HepG2 (cell line): Measurements from ENCODE around the gene TRABD. TPM values are rescaled to one million over a fixed set of nuclear protein-coding genes. Genes with fewer than 3 reads are reported as not detected.

ENCODE experiments used
- CC2D1A ChIP-seq: sonication (generic); formaldehyde crosslinking; IDR thresholded peaks from 2 replicates; pipeline ENCODE4 v1.8.1; 2023; ENCODE audit warnings: mild to moderate bottlenecking, missing genetic modification reagents
- CEBPG ChIP-seq: IDR thresholded peaks from 2 replicates; pipeline ENCODE4 v1.6.1; 2016
- DNMT1 ChIP-seq: sonication (generic); formaldehyde crosslinking; IDR thresholded peaks from 2 replicates; pipeline ENCODE4 v1.5.1; 2020; ENCODE audit warnings: mild to moderate bottlenecking, missing genetic modification reagents
- E2F2 ChIP-seq: sonication (generic); formaldehyde crosslinking; IDR thresholded peaks from 2 replicates; pipeline ENCODE4 v1.4.0; 2020; ENCODE audit warnings: missing genetic modification reagents, borderline replicate concordance
- FOXM1 ChIP-seq: sonication (generic); formaldehyde crosslinking; IDR thresholded peaks from 2 replicates; pipeline ENCODE4 v1.5.0; 2020; ENCODE audit warnings: missing genetic modification reagents
- HMGA1 ChIP-seq: sonication (generic); formaldehyde crosslinking; conservative IDR thresholded peaks from 2 replicates; pipeline ENCODE4 v1.4.0; 2020; ENCODE audit warnings: missing genetic modification reagents
- KAT7 ChIP-seq: IDR thresholded peaks from 2 replicates; pipeline ENCODE4 v1.6.1; 2018; ENCODE audit warnings: borderline replicate concordance, missing compliant biosample characterization
- KLF12 ChIP-seq: sonication (generic); formaldehyde crosslinking; IDR thresholded peaks from 2 replicates; pipeline ENCODE4 v1.4.0; 2020; ENCODE audit warnings: missing genetic modification reagents, borderline replicate concordance
- PHF21A ChIP-seq: sonication (generic); formaldehyde crosslinking; IDR thresholded peaks from 2 replicates; pipeline ENCODE4 v1.5.0; 2020; ENCODE audit warnings: mild to moderate bottlenecking, missing genetic modification reagents
- POLR2A ChIP-seq, 2 experiments: IDR thresholded peaks; 2 replicates each; pipeline ENCODE4 v1.6.1; 2011; ENCODE audit warnings: low read depth in 2 of 2, low read length in 2 of 2, mild to moderate bottlenecking in 1 of 2, moderate library complexity in 1 of 2; ENCODE audit not compliant: insufficient read depth in 1 of 2
- SAP130 ChIP-seq: IDR thresholded peaks from 2 replicates; pipeline ENCODE4 v1.6.1; 2016; ENCODE audit warnings: low read depth
- SOX5 ChIP-seq: IDR thresholded peaks from 2 replicates; pipeline ENCODE4 v1.6.1; 2016; ENCODE audit warnings: borderline replicate concordance
- SP1 ChIP-seq, 2 experiments: fragments of 450-650 bp in 1 of 2; sonication (generic) in 1 of 2; formaldehyde crosslinking in 1 of 2; IDR thresholded peaks; 2 replicates each; pipeline versions ENCODE4 v1.4.0 to v1.6.1; 2016 to 2020; ENCODE audit warnings: missing genetic modification reagents in 1 of 2
- SP4 ChIP-seq: sonication (generic); formaldehyde crosslinking; IDR thresholded peaks from 2 replicates; pipeline ENCODE4 v1.8.1; 2023; ENCODE audit warnings: mild to moderate bottlenecking, missing genetic modification reagents
- STAT5B ChIP-seq: sonication (generic); formaldehyde crosslinking; IDR thresholded peaks from 2 replicates; pipeline ENCODE4 v1.4.0; 2020; ENCODE audit warnings: missing genetic modification reagents
- TBX3 ChIP-seq: fragments of 450-650 bp; IDR thresholded peaks from 2 replicates; pipeline ENCODE4 v1.6.1; 2017; ENCODE audit warnings: antibody characterized with exemption, mild to moderate bottlenecking, inconsistent platforms, borderline replicate concordance
- ZBTB43 ChIP-seq: sonication (generic); formaldehyde crosslinking; conservative IDR thresholded peaks from 2 replicates; pipeline ENCODE4 v1.4.0; 2020; ENCODE audit warnings: missing genetic modification reagents
- ZNF460 ChIP-seq: sonication (generic); formaldehyde crosslinking; IDR thresholded peaks from 2 replicates; pipeline ENCODE4 v1.5.1; 2020; ENCODE audit warnings: missing genetic modification reagents, mild to moderate bottlenecking, borderline replicate concordance
- polyA plus RNA-seq, 8 experiments: library from polyadenylated mRNA; depleted of rRNA in 3 of 8; stranded (reverse) in 7 of 8; unstranded in 1 of 8; fragments of >200 nt; fragmentation: Illumina TruSeq in 4 of 8; extraction: Trizol in 4 of 8; gene quantifications; 2 replicates each; pipeline versions ENCODE4 v1.2.1 to v1.2.3, GENCODE V29; 2011 to 2016; ENCODE audit warnings: low read depth in 4 of 8, missing spikeins in 1 of 8, mixed read lengths in 1 of 8; ENCODE audit not compliant: insufficient read depth in 1 of 8
- total RNA-seq, 5 experiments: library from RNA; depleted of rRNA; stranded (reverse); fragments of >200 nt; fragmentation: Illumina TruSeq; extraction: Trizol; gene quantifications; 2 replicates each; pipeline ENCODE4 v1.2.3, GENCODE V29; 2016; ENCODE audit warnings: low read depth in 1 of 5
- TF ChIP-seq, protein P1 (sequence below): sonication (generic); formaldehyde crosslinking; IDR thresholded peaks from 2 replicates; pipeline ENCODE4 v1.9.0; 2022; ENCODE audit warnings: missing genetic modification reagents, mild to moderate bottlenecking, borderline replicate concordance
- TF ChIP-seq, protein P2 (sequence below): IDR thresholded peaks from 2 replicates; pipeline ENCODE4 v1.4.0; 2020; ENCODE audit warnings: mild to moderate bottlenecking, missing genetic modification reagents
- TF ChIP-seq, protein P3 (sequence below): sonication (generic); formaldehyde crosslinking; IDR thresholded peaks from 2 replicates; pipeline ENCODE4 v1.8.0; 2022; ENCODE audit warnings: mild to moderate bottlenecking, missing genetic modification reagents; ENCODE audit not compliant: insufficient replicate concordance

TRABD gene
- total and polyA plus RNA-seq, 2 of the 13 experiments (the other 11 are each of a cell fraction or from before 2014, with no cell fraction given): 21.5 to 28.9 TPM

GRCh38 chr22:50146439-50147238, 39.1 kb upstream of the TRABD start (continued):
- TF ChIP-seq POLR2A (IDR thresholded peaks at IDR 0.05; ENCODE audit: insufficient read depth in 1 of 2, low read depth in 2 of 2, low read length in 2 of 2) (peak in 1 of 2 experiments; percentile 43; a peak in 2 of 4 replicates), ZBTB43 (CRISPR knock-in tag) (no peak), FOXM1 (CRISPR knock-in tag) (no peak), KAT7 (CRISPR knock-in tag) (no peak), CC2D1A (CRISPR knock-in tag) (no peak), ZNF460 (CRISPR knock-in tag) (no peak), SAP130 (peak; percentile 69), DNMT1 (CRISPR knock-in tag) (no peak), TBX3 (0 out of 2 replicates have a peak, but pooled peaks have one; percentile 18), E2F2 (no peak), STAT5B (CRISPR knock-in tag) (no peak), KLF12 (peak; percentile 16; the same call in 1 of the 2 replicates), SP1 (IDR thresholded peaks at IDR 0.05) (no peak), SP1 (CRISPR knock-in tag; IDR thresholded peaks at IDR 0.05) (no peak), CEBPG (CRISPR knock-in tag) (no peak), PHF21A (peak; percentile 81), SOX5 (CRISPR knock-in tag) (no peak), HMGA1 (CRISPR knock-in tag) (no peak), SP4 (peak; percentile 62)
- TF ChIP-seq, protein P1, sequence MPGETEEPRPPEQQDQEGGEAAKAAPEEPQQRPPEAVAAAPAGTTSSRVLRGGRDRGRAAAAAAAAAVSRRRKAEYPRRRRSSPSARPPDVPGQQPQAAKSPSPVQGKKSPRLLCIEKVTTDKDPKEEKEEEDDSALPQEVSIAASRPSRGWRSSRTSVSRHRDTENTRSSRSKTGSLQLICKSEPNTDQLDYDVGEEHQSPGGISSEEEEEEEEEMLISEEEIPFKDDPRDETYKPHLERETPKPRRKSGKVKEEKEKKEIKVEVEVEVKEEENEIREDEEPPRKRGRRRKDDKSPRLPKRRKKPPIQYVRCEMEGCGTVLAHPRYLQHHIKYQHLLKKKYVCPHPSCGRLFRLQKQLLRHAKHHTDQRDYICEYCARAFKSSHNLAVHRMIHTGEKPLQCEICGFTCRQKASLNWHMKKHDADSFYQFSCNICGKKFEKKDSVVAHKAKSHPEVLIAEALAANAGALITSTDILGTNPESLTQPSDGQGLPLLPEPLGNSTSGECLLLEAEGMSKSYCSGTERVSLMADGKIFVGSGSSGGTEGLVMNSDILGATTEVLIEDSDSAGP (CRISPR knock-in tag): peak; percentile 61; the same call in 1 of the 2 replicates
- TF ChIP-seq, protein P2, sequence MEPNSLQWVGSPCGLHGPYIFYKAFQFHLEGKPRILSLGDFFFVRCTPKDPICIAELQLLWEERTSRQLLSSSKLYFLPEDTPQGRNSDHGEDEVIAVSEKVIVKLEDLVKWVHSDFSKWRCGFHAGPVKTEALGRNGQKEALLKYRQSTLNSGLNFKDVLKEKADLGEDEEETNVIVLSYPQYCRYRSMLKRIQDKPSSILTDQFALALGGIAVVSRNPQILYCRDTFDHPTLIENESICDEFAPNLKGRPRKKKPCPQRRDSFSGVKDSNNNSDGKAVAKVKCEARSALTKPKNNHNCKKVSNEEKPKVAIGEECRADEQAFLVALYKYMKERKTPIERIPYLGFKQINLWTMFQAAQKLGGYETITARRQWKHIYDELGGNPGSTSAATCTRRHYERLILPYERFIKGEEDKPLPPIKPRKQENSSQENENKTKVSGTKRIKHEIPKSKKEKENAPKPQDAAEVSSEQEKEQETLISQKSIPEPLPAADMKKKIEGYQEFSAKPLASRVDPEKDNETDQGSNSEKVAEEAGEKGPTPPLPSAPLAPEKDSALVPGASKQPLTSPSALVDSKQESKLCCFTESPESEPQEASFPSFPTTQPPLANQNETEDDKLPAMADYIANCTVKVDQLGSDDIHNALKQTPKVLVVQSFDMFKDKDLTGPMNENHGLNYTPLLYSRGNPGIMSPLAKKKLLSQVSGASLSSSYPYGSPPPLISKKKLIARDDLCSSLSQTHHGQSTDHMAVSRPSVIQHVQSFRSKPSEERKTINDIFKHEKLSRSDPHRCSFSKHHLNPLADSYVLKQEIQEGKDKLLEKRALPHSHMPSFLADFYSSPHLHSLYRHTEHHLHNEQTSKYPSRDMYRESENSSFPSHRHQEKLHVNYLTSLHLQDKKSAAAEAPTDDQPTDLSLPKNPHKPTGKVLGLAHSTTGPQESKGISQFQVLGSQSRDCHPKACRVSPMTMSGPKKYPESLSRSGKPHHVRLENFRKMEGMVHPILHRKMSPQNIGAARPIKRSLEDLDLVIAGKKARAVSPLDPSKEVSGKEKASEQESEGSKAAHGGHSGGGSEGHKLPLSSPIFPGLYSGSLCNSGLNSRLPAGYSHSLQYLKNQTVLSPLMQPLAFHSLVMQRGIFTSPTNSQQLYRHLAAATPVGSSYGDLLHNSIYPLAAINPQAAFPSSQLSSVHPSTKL (CRISPR knock-in tag): peak; percentile 45
- TF ChIP-seq, protein P3, sequence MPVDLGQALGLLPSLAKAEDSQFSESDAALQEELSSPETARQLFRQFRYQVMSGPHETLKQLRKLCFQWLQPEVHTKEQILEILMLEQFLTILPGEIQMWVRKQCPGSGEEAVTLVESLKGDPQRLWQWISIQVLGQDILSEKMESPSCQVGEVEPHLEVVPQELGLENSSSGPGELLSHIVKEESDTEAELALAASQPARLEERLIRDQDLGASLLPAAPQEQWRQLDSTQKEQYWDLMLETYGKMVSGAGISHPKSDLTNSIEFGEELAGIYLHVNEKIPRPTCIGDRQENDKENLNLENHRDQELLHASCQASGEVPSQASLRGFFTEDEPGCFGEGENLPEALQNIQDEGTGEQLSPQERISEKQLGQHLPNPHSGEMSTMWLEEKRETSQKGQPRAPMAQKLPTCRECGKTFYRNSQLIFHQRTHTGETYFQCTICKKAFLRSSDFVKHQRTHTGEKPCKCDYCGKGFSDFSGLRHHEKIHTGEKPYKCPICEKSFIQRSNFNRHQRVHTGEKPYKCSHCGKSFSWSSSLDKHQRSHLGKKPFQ (CRISPR knock-in tag): no peak
